GM23248 (cell line): ENCODE measurements around the gene DPP8. TPM values are rescaled to one million over a fixed set of nuclear protein-coding genes. Genes with fewer than 3 reads are reported as not detected.

Experiments used
- DNase-seq: peaks from one replicate; pipeline ENCODE4 v3.0.0-alpha.2; 2015
- H2AFZ ChIP-seq: fragments of 200-600 bp; sonication (generic); 2 replicates; pipeline ENCODE4 v1.6.1; 2016; ENCODE audit warnings: antibody characterized with exemption
- H3F3A ChIP-seq: fragments of 200-600 bp; sonication (generic); 2 replicates; pipeline ENCODE4 v1.6.1; 2016; ENCODE audit warnings: mild to moderate bottlenecking, antibody characterized with exemption, mixed run types; ENCODE audit not compliant: insufficient read depth
- H3K27ac ChIP-seq: fragments of 200-600 bp; sonication (generic); 2 replicates; pipeline ENCODE4 v1.5.1; 2016; ENCODE audit warnings: mild to moderate bottlenecking
- H3K27me3 ChIP-seq: fragments of 200-600 bp; sonication (generic); replicated peaks from 2 replicates; pipeline ENCODE4 v1.6.1; 2016; ENCODE audit warnings: mild to moderate bottlenecking; ENCODE audit not compliant: insufficient read depth
- H3K36me3 ChIP-seq: fragments of 200-600 bp; sonication (generic); 2 replicates; pipeline ENCODE4 v1.6.1; 2016; ENCODE audit warnings: low read depth, mild to moderate bottlenecking
- H3K4me1 ChIP-seq: fragments of 200-600 bp; sonication (generic); 2 replicates; pipeline ENCODE4 v1.6.1; 2016; ENCODE audit warnings: mild to moderate bottlenecking; ENCODE audit not compliant: insufficient read depth
- H3K4me2 ChIP-seq: fragments of 200-600 bp; sonication (generic); one replicate; pipeline ENCODE4 v1.6.1; 2016; ENCODE audit warnings: mild to moderate bottlenecking; ENCODE audit not compliant: unreplicated experiment
- H3K4me3 ChIP-seq: fragments of 200-600 bp; sonication (generic); 2 replicates; pipeline ENCODE4 v1.5.1; 2016; ENCODE audit warnings: mild to moderate bottlenecking
- H3K79me2 ChIP-seq: fragments of 200-600 bp; sonication (generic); 2 replicates; pipeline ENCODE4 v1.6.1; 2016; ENCODE audit warnings: mild to moderate bottlenecking; ENCODE audit not compliant: insufficient read depth
- H3K9ac ChIP-seq: fragments of 200-600 bp; sonication (generic); 2 replicates; pipeline ENCODE4 v1.6.1; 2016; ENCODE audit warnings: mild to moderate bottlenecking
- H3K9me2 ChIP-seq: fragments of 200-600 bp; sonication (generic); 2 replicates; pipeline ENCODE4 v1.6.1; 2016; ENCODE audit warnings: mixed run types, mild to moderate bottlenecking, moderate library complexity; ENCODE audit not compliant: insufficient read depth
- H3K9me3 ChIP-seq: fragments of 200-600 bp; sonication (generic); one replicate; pipeline ENCODE4 v1.6.1; 2017; ENCODE audit warnings: low read depth
- H4K20me1 ChIP-seq: fragments of 200-600 bp; sonication (generic); 2 replicates; pipeline ENCODE4 v1.6.0; 2016; ENCODE audit not compliant: insufficient read depth
- EZH2 ChIP-seq: fragments of 200-600 bp; sonication (generic); IDR thresholded peaks from 2 replicates; pipeline ENCODE4 v1.6.1; 2018; ENCODE audit warnings: antibody characterized with exemption, mild to moderate bottlenecking; ENCODE audit not compliant: insufficient read depth, poor library complexity, severe bottlenecking
- EZH2phosphoT487 ChIP-seq: fragments of 200-600 bp; sonication (generic); IDR thresholded peaks from 2 replicates; pipeline ENCODE4 v1.6.1; 2018; ENCODE audit warnings: antibody characterized with exemption, moderate library complexity, mild to moderate bottlenecking, low read depth; ENCODE audit not compliant: insufficient read depth
- WGBS, 2 experiments: methylation state at CpG; one replicate each; pipeline ENCODE4 v1.1.6; 2015 to 2017; ENCODE audit warnings: low lambda C conversion rate in 2 of 2, low coverage in 1 of 2; ENCODE audit errors: missing lambda C conversion rate in 2 of 2; 5-methylcytosine and 5-hydroxymethylcytosine counted together
- in situ Hi-C: fragments of 300-500 bp; cut with MboI; formaldehyde crosslinking; loops from 2 replicates; pipeline ENCODE4 v1.15.0; 2020
- polyA plus RNA-seq: library from polyadenylated mRNA; unstranded; fragments of >200 nt; fragmentation: Nextera tagmentation; extraction: Ambion mirVana; gene quantifications from 2 replicates; pipeline ENCODE4 v1.2.1, GENCODE V29; 2016
- small RNA-seq: library from RNA; depleted of rRNA; stranded (forward); fragments of <200 nt; gene quantifications from one replicate; pipeline ENCODE3, GENCODE V24; 2014; ENCODE audit warnings: low read depth, low replicate concordance
- total RNA-seq: library from RNA; depleted of rRNA; stranded (reverse); fragments of >200 nt; shearing (Covaris generic); gene quantifications from 2 replicates; pipeline ENCODE4 v1.2.3, GENCODE V29; 2014; rRNA removed

The DPP8 gene
- total and polyA plus RNA-seq, 2 experiments from 2014 or later: 28.0 to 28.9 TPM

DNA sequence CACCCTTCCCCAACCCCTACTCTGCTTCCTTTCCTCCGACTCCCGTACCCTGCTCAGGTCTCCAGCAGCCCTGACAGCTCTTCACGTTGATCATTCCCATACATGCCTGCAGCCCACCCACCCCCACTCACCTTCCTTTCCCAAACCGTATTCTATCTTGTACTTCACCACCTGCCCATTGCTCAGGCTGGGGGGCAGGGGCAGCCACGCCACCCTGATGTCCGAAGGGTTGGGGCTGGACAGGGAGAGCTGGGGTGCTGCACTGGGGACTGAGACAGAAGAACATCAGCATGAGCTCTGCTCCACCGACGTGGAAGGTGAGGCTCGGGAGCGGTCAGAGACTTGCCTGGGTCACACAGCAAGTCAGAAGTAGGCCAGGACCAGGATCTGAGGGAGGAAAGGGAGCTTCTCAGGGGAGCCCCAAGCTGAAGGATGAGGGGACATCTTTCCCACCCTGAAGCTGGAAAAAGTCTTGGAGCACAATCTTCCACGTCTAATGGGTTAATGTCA, 123.2 kb downstream of the DPP8 start:
- in situ Hi-C loops: loop anchor here (5.0 kb wide), 1 partner anchor 77 kb away; no protein-coding TSS in a partner anchor
- Histone ChIP-seq H3K27me3 (peaks cover 19% of the 10 kb centered on the region), H3K4me2 (no peak overlapping the region), H2AFZ (no peak overlapping the region), H3K9ac (no peak overlapping the region), H3K9me3 (no peaks in the 10 kb centered on the region), H3K4me1 (no peaks in the 10 kb centered on the region), H3F3A (no peaks in the 10 kb centered on the region), H3K79me2 (no peaks in the 10 kb centered on the region), H3K4me3 (no peak overlapping the region), H3K27ac (no peak overlapping the region), H3K9me2 (no peaks in the 10 kb centered on the region), H4K20me1 (no peaks in the 10 kb centered on the region), H3K36me3 (no peaks in the 10 kb centered on the region)
- TF ChIP-seq EZH2: no peak
- no peak for TF ChIP-seq EZH2phosphoT487
- no peak for DNase-seq
- WGBS, 2 experiments: 70% methylated on average over 11 of the region's 11 CpGs

DNA sequence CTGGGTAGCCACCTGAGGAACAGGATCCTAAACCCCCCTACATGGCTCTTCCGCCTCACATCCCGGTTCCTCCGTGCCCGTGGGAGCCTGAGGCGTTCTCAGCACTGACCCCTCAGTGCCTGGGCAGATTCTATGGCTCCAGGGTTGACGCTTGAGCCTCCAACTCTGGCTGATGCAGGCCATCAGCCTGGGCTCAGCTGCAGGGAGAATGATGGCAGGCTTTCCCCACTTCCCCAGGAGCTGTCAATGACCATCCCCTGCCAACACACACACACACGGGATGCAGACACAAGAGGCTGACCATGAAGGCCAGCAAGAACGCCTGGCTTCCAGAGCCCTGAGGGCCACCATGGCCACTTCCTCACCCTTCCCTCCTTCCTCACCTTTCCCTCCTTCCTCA, 123.9 kb downstream of the DPP8 start:
- WGBS, 2 experiments: 81 to 90% methylated on average over 8 of the region's 8 CpGs
- Histone ChIP-seq H2AFZ (no peak overlapping the region), H3K4me3 (no peak overlapping the region), H3K36me3 (no peaks in the 10 kb centered on the region), H3K9ac (no peak overlapping the region), H3K27ac (no peak overlapping the region), H3K9me2 (no peaks in the 10 kb centered on the region), H3K4me2 (no peak overlapping the region), H3K79me2 (no peaks in the 10 kb centered on the region), H3F3A (no peaks in the 10 kb centered on the region), H3K27me3 (peaks cover 19% of the 10 kb centered on the region), H3K4me1 (no peaks in the 10 kb centered on the region), H4K20me1 (no peaks in the 10 kb centered on the region), H3K9me3 (no peaks in the 10 kb centered on the region)
- no peak for DNase-seq
- TF ChIP-seq EZH2phosphoT487: no peak
- TF ChIP-seq EZH2: no peak
- in situ Hi-C loops: loop anchor here (5.0 kb wide), 1 partner anchor 76 kb away; no protein-coding TSS in a partner anchor

DNA sequence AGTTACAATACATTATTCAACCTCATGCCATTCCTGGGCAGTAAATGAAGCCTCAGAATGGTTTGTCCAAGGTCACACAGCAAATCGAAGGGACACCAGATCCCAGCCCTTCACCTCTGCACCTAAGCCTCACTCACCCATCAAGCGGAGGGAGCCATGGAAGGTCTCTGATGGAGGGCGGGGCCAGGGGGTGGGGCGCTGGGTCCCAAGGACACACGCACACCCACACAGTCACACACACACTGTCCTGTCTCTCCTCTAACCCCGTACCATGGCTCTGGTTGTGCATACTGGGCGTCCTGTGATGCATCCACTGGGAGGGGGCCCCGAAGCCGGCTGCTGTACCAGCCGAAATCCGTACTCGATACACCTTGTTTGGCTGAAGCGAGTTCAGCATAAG, 124.4 kb downstream of the DPP8 start:
- H2AFZ ChIP-seq: no peak overlapping the region
- in situ Hi-C loops: loop anchor here (5.0 kb wide), 1 partner anchor 76 kb away; no protein-coding TSS in a partner anchor
- H3K9ac ChIP-seq: no peak overlapping the region
- no peak overlapping the region for H3K27ac ChIP-seq
- WGBS, 2 experiments: 79 to 82% methylated on average over 9 to 13 of the region's 13 CpGs
- H3K79me2 ChIP-seq: no peaks in the 10 kb centered on the region
- H3K4me3 ChIP-seq: no peak overlapping the region
- H3K9me2 ChIP-seq: no peaks in the 10 kb centered on the region
- no peaks in the 10 kb centered on the region for H4K20me1 ChIP-seq
- no peaks in the 10 kb centered on the region for H3F3A ChIP-seq
- no peak for TF ChIP-seq EZH2phosphoT487
- no peak for TF ChIP-seq EZH2
- H3K4me1 ChIP-seq: no peaks in the 10 kb centered on the region
- DNase-seq: no peak
- no peak overlapping the region for H3K4me2 ChIP-seq
- no peaks in the 10 kb centered on the region for H3K36me3 ChIP-seq
- no peaks in the 10 kb centered on the region for H3K9me3 ChIP-seq
- peaks cover 18% of the 10 kb centered on the region for H3K27me3 ChIP-seq

Small RNA genes within 50 kb of the gene (small RNA-seq; reads per million reads assigned to genes)
- gene AC105129.1: not detected
- gene RF00019: not detected
- not detected for gene RNU6-19P

Other genes with a start within 250 kb of the DPP8 start
- 3.8 and 5.6 TPM in 2 replicates for gene PARP16, start 230.8 kb downstream of the DPP8 start, total RNA-seq
- 7.1 and 7.7 TPM in 2 replicates for gene PARP16, start 230.8 kb downstream of the DPP8 start, polyA plus RNA-seq
- not detected in 2 replicates for gene RNU5A-1, start 221.6 kb downstream of the DPP8 start, total RNA-seq
- not detected in 2 replicates for gene RNU5A-1, start 221.6 kb downstream of the DPP8 start, polyA plus RNA-seq
- gene RNU5B-1, start 213.0 kb downstream of the DPP8 start, total RNA-seq: not detected in 2 replicates
- not detected in 2 replicates for gene RNU5B-1, start 213.0 kb downstream of the DPP8 start, polyA plus RNA-seq
- 0.13 TPM in 1 of 2 replicates, not detected in the other for gene IGDCC3, start 139.7 kb downstream of the DPP8 start, total RNA-seq
- gene IGDCC3, start 139.7 kb downstream of the DPP8 start, polyA plus RNA-seq: 0.11 TPM in 1 of 2 replicates, not detected in the other
- gene IGDCC4, start 94.7 kb downstream of the DPP8 start, total RNA-seq: 0.32 and 0.51 TPM in 2 replicates
- 0.39 and 0.62 TPM in 2 replicates for gene IGDCC4, start 94.7 kb downstream of the DPP8 start, polyA plus RNA-seq
- 89.7 and 104 TPM in 2 replicates for gene HACD3, start 12.8 kb upstream of the DPP8 start, total RNA-seq
- 119 and 135 TPM in 2 replicates for gene HACD3, start 12.8 kb upstream of the DPP8 start, polyA plus RNA-seq
- 23.1 and 41.4 TPM in 2 replicates for gene INTS14, start 93.4 kb upstream of the DPP8 start, total RNA-seq
- gene INTS14, start 93.4 kb upstream of the DPP8 start, polyA plus RNA-seq: 31.7 and 34.3 TPM in 2 replicates
- 7.2 and 10.5 TPM in 2 replicates for gene SLC24A1, start 104.2 kb upstream of the DPP8 start, total RNA-seq
- gene SLC24A1, start 104.2 kb upstream of the DPP8 start, polyA plus RNA-seq: 2.1 and 4.9 TPM in 2 replicates